Motor neuron (in vitro differentiated cells): ENCODE data around the gene SFXN3. TPM values are rescaled to one million over a fixed set of nuclear protein-coding genes. Genes with fewer than 3 reads are reported as not detected.

Experiments used
- ATAC-seq, 8 experiments: fragments of 200-7000 bp; cut with Tn5 transposase; replicated peaks in 6 of 8; 2 replicates each; pipeline ENCODE4 v1.8.0; 2021; ENCODE audit warnings: mild to moderate bottlenecking in 8 of 8, moderate library complexity in 8 of 8
- H3K27ac ChIP-seq, 2 donors: fragments of 250-450 bp; sonication (Bioruptor Pico); 2 replicates each; pipeline ENCODE4 v1.9.0; 2021; ENCODE audit warnings: antibody characterized with exemption in 2 of 2, mild to moderate bottlenecking in 2 of 2, moderate library complexity in 1 of 2
- H3K4me1 ChIP-seq, 2 donors: fragments of 250-450 bp; sonication (Bioruptor Pico); replicated peaks in 1 of 2; 2 replicates each; pipeline ENCODE4 v1.6.1; 2021; ENCODE audit warnings: antibody characterized with exemption in 2 of 2, mild to moderate bottlenecking in 2 of 2, moderate library complexity in 1 of 2
- H3K4me3 ChIP-seq, 5 donors: fragments of 250-450 bp; sonication (Bioruptor Pico); 2 replicates each; pipeline ENCODE4 v1.9.0; 2021; ENCODE audit warnings: antibody characterized with exemption in 5 of 5, mild to moderate bottlenecking in 5 of 5, moderate library complexity in 4 of 5
- WGBS, 10 experiments: fragments of 450-650 bp; shearing (Covaris generic); methylation state at CpG; one replicate each; pipeline ENCODE4 v1.0.0; 2022; 5-methylcytosine and 5-hydroxymethylcytosine counted together
- in situ Hi-C, 9 experiments: fragments of 400-800 bp; cut with MboI; loops; one replicate each; pipeline ENCODE4 v1.15.0; 2021; ENCODE audit warnings: low sequenced_read_pairs in 9 of 9, low pct_unique_long_range_greater_than_20kb in 2 of 9; ENCODE audit not compliant: unreplicated experiment in 9 of 9
- total RNA-seq, 8 experiments: library from RNA; unstranded; fragments of 300-600 nt; gene quantifications; 2 replicates each; pipeline versions ENCODE4 v1.2.3 to v1.2.4, GENCODE V29; 2022

The SFXN3 gene
- total RNA-seq, 8 experiments from 2014 or later, result 12.9 to 54.6 (median 26.1) TPM

- 0 to 50% (median 40%) methylated on average over 2 to 6 of the region's 31 CpGs; no CpG with 5 or more reads in 5 of the 10 experiments for WGBS, 10 experiments
Observed at GRCh38 chr10:101061624-101062231, 30.7 kb downstream of the SFXN3 start, which contains the start of gene KAZALD1. TSS of gene KAZALD1 (plus strand) at chr10:101061989. CDS start at chr10:101062593, 604 bp downstream.

GRCh38 chr10:101062232-101063049 is 31.4 kb downstream of the SFXN3 start:
- in situ Hi-C loops, result no loop called here
- ATAC-seq, result peak in 7 of 8 experiments; percentile 0 to 51 (median 41)
- Histone ChIP-seq H3K4me3 (peak overlapping the region in 3 of 5 donors; percentile 4 to 99 (median 94)), H3K27ac (no peak overlapping the region), H3K4me1 (peaks cover 26 to 39% of the 10 kb centered on the region in 2 donors)
- 0 to 23% (median 8%) methylated on average over 3 to 14 of the region's 63 CpGs; no CpG with 5 or more reads in 6 of the 10 experiments for WGBS, 10 experiments

More at GRCh38 chr10:101061624-101062231, 30.7 kb downstream of the SFXN3 start, which contains the start of gene KAZALD1:
- Histone ChIP-seq H3K4me1 (peaks cover 23 to 32% of the 10 kb centered on the region in 2 donors), H3K4me3 (peak within 1 kb of the TSS; percentile 82 to 99 (median 99)), H3K27ac (peak within 1 kb of the TSS; percentile 92 to 95)
- in situ Hi-C loops, result no loop called here
- peak in 2 of 8 experiments; percentile 6 for ATAC-seq

- in situ Hi-C loops, result no loop called here
- Histone ChIP-seq H3K4me3 (peak overlapping the region in 1 of 5 donors; percentile 94), H3K4me1 (peaks cover 26 to 41% of the 10 kb centered on the region in 2 donors), H3K27ac (no peak overlapping the region)
- WGBS, 10 experiments, result 0 to 41% (median 37%) methylated on average over 1 to 5 of the region's 19 CpGs; no CpG with 5 or more reads in 5 of the 10 experiments
- no peak for ATAC-seq
Observed at GRCh38 chr10:101063050-101063525, 32.1 kb downstream of the SFXN3 start.

- WGBS, 10 experiments, result 18 to 100% (median 75%) methylated on average over 1 to 8 of the region's 15 CpGs; no CpG with 5 or more reads in 3 of the 10 experiments
- no peak overlapping the region for H3K27ac ChIP-seq
- in situ Hi-C loops, result no loop called here
- H3K4me1 ChIP-seq, result peaks cover 26 to 41% of the 10 kb centered on the region in 2 donors
- H3K4me3 ChIP-seq, result no peak overlapping the region
- no peak for ATAC-seq
Observed at GRCh38 chr10:101063548-101064414, 32.7 kb downstream of the SFXN3 start.

- H3K4me3 ChIP-seq, result no peak overlapping the region
- no peak for ATAC-seq
- in situ Hi-C loops, result no loop called here
- peaks cover 26 to 41% of the 10 kb centered on the region in 2 donors for H3K4me1 ChIP-seq
- 20 to 100% (median 81%) methylated on average over 1 to 5 of the region's 9 CpGs; no CpG with 5 or more reads in 1 of the 10 experiments for WGBS, 10 experiments
- H3K27ac ChIP-seq, result no peak overlapping the region
Observed at GRCh38 chr10:101064415-101065030, 33.5 kb downstream of the SFXN3 start.

DNA sequence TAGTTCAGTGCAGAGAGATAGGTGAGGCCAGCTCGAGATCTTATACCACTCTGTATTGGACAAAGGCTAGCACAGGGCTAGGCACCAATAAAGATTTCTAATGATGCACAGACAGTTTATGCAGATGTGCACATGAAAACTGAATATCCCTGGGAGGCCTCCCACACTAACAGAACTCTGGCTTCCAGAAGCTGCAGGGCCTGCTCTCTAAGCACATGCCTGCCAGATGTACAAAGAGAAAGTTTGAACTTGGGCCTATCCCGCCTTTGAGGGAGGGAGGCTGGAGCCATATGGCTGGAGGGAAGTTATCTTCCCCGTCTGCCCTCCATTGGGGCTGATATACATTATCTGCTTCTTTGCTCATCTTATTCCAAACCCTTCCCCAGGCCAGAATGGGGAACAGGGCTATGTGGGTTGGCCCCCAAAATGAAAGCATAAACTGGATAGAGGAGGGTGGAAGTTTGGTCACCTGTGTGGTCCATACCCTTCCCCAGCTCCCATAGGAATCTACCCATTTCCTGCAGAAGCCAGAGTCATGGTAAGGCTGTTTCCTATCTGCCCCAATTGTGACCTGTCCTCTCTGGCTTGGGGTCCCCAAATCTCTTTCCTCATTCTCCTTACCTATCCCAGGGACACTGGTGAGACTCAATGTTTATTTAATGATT is 34.6 kb downstream of the SFXN3 start:
- peak in 3 of 8 experiments; percentile 9 to 26 (median 12) for ATAC-seq
- no peak overlapping the region for H3K27ac ChIP-seq
- peak overlapping the region in 3 of 5 donors; percentile 36 to 51 (median 40) for H3K4me3 ChIP-seq
- WGBS, 10 experiments, result 5 to 83% (median 38%) methylated on average over 1 to 3 of the region's 3 CpGs; no CpG with 5 or more reads in 6 of the 10 experiments
- peaks cover 22 to 37% of the 10 kb centered on the region in 2 donors for H3K4me1 ChIP-seq
- in situ Hi-C loops, result no loop called here

DNA sequence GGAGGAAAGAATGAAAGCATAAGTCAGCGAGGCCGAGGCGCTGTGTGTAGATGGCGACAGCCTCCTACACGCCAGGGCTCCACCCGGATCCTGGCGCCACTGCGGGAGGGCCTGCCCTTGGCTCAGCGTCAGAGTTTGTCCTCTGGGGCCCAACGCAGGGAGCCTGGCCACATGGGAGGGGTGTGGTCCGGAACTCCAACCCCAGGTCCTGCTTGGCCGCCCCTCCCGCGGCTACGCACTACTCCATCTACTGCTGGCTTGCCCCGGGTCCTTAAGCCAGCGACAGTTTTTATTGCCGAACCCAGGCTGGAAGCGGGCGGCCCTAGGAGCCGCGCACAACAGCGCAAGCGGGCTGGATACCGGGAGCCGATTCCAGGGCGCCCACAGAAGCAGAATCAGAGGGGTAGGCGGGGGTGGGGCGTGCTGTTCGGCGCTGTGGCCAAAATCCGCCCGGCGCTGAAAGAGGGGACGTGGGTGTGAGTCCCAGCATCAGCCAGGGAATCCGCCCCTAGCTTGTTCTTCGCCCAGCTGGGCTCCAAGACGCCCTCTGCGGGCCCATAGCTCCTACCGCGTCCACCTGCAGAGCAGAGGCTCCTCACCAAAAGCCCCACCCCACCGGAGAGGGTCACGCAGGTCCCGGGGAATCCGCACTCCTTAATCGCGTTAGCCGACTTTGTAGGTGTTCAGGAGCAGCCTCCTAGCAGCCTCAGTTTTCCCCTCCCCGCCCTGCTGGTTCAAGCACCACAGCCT is 35.3 kb downstream of the SFXN3 start:
- peak; percentile 61 to 74 (median 71) for ATAC-seq
- Histone ChIP-seq H3K4me1 (peaks cover 22 to 35% of the 10 kb centered on the region in 2 donors), H3K27ac (no peak overlapping the region), H3K4me3 (peak overlapping the region; percentile 26 to 51 (median 36))
- in situ Hi-C loops, result no loop called here
- 0 to 7% (median 0%) methylated on average over 3 to 17 of the region's 49 CpGs; no CpG with 5 or more reads in 1 of the 10 experiments for WGBS, 10 experiments

DNA sequence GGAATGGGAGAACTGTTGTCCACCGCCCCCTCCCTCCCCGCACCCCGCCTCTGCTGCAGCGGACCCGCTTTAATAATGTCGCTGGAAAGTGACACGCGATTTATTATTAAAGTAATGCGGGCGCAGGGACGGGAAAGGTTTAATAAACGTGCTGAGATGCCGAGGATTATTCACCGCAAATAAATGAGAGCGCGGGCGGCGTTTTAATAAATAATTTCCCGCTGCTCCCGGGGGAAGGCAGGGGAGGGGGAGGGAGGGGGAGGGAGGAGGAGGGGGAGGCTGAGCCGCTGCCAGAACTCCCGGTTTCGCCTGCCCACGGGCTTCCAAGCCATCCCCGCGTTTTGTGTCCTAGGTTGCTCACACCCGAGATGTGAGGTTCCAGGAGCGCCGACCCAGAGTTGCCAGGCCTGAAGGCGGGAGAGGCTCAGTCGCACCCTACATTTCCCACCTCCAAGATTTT is 35.9 kb downstream of the SFXN3 start:
- in situ Hi-C loops, result no loop called here
- Histone ChIP-seq H3K27ac (no peak overlapping the region), H3K4me1 (peaks cover 16 to 29% of the 10 kb centered on the region in 2 donors), H3K4me3 (peak overlapping the region; percentile 26 to 51 (median 36))
- ATAC-seq, result peak in 5 of 8 experiments; percentile 12 to 20 (median 15)
- WGBS, 10 experiments, result 0 to 60% (median 0%) methylated on average over 2 to 14 of the region's 31 CpGs; no CpG with 5 or more reads in 7 of the 10 experiments

- 0 to 3% (median 1%) methylated on average over 2 to 19 of the region's 43 CpGs; no CpG with 5 or more reads in 3 of the 10 experiments for WGBS, 10 experiments
- peaks cover 10 to 23% of the 10 kb centered on the region in 2 donors for H3K4me1 ChIP-seq
- in situ Hi-C loops, result no loop called here
- H3K27ac ChIP-seq, result no peak overlapping the region
- ATAC-seq, result peak; percentile 2 to 39 (median 18)
- H3K4me3 ChIP-seq, result peak overlapping the region; percentile 26 to 51 (median 36)
Observed at GRCh38 chr10:101067356-101068083, 36.5 kb downstream of the SFXN3 start.

- in situ Hi-C loops, result no loop called here
- 65 to 80% (median 71%) methylated on average over 1 to 4 of the region's 5 CpGs; no CpG with 5 or more reads in 6 of the 10 experiments for WGBS, 10 experiments
- H3K27ac ChIP-seq, result no peak overlapping the region
- ATAC-seq, result no peak
- H3K4me3 ChIP-seq, result no peak overlapping the region
- H3K4me1 ChIP-seq, result peaks cover 10 to 21% of the 10 kb centered on the region in 2 donors
Observed at GRCh38 chr10:101069441-101069840, 38.4 kb downstream of the SFXN3 start.
